ENCODE measurements around the gene ADRA2A. TPM values are rescaled to one million over a fixed set of nuclear protein-coding genes. Genes with fewer than 3 reads are reported as not detected.

Gene ADRA2A
- total RNA-seq = 6.0 TPM

GRCh38 chr10:111076682-111077478, at the start of gene ADRA2A:
TSS of gene ADRA2A (plus strand) at chr10:111077029. CDS start at chr10:111077997, 968 bp downstream.

Small RNA genes lying within 50 kb of the gene (small RNA-seq; reads per million reads assigned to genes)
- gene AL355863.1 = not detected

Other genes with a start within 250 kb of the ADRA2A start
- gene PDCD4, start 205.1 kb upstream of the ADRA2A start, total RNA-seq = 68.7 TPM
- 62.3 TPM for gene BBIP1, start 157.8 kb upstream of the ADRA2A start, total RNA-seq
- 142 TPM for gene SHOC2, start 157.4 kb upstream of the ADRA2A start, total RNA-seq

All from diencephalon (tissue), 1 donor.